Cardiac fibroblast (primary cell): Measurements from ENCODE around the gene ST3GAL4.

Experiments
- DNase-seq, 2 donors: peaks; one replicate each; pipeline versions ENCODE4 v3.0.0 to v3.0.0-alpha.2; 2010; ENCODE audit warnings: low read depth in 2 of 2
- H3K4me3 ChIP-seq, 2 donors: replicated peaks in 1 of 2; 1 replicate in 1 of 2; 2 replicates in 1 of 2; pipeline ENCODE4 v1.5.1; 2011; ENCODE audit warnings: low read depth in 2 of 2, low read length in 2 of 2, mild to moderate bottlenecking in 2 of 2, moderate library complexity in 1 of 2
- CTCF ChIP-seq: IDR thresholded peaks from one replicate; pipeline ENCODE4 v1.5.1; 2011; ENCODE audit warnings: low read depth, mild to moderate bottlenecking, low read length, inconsistent platforms

The ST3GAL4 gene

GRCh38 chr11:126416542-126417090, 61.1 kb downstream of the ST3GAL4 start:
- no peak for TF ChIP-seq CTCF
- peak; percentile 84 to 89 for DNase-seq
- H3K4me3 ChIP-seq, result peak overlapping the region in 1 of 2 donors; percentile 55

GRCh38 chr11:126417091-126417862, 61.8 kb downstream of the ST3GAL4 start:
- TF ChIP-seq CTCF, result no peak
- no peak overlapping the region for H3K4me3 ChIP-seq
- DNase-seq, result no peak

- TF ChIP-seq CTCF, result no peak
- H3K4me3 ChIP-seq, result no peak overlapping the region
- DNase-seq, result no peak
These were observed 63.4 kb downstream of the ST3GAL4 start for GRCh38 chr11:126418887-126419286.

GRCh38 chr11:126419801-126420697, 64.6 kb downstream of the ST3GAL4 start:
- TF ChIP-seq CTCF, result no peak
- no peak overlapping the region for H3K4me3 ChIP-seq
- peak; percentile 16 to 91 for DNase-seq

- TF ChIP-seq CTCF, result no peak
- H3K4me3 ChIP-seq, result no peak overlapping the region
- DNase-seq, result peak in 1 of 2 donors; percentile 51
These were observed 65.3 kb downstream of the ST3GAL4 start for GRCh38 chr11:126420698-126421256.

- H3K4me3 ChIP-seq, result no peak overlapping the region
- no peak for TF ChIP-seq CTCF
These were observed 65.8 kb downstream of the ST3GAL4 start for GRCh38 chr11:126421271-126421671.

More at GRCh38 chr11:126421271-126421671, 65.8 kb downstream of the ST3GAL4 start:
- DNase-seq, result no peak
